HG03039 (cell line): ENCODE data around the gene MRPL21.
"Not testable (repeated sequence)": the region's sequence is repeated elsewhere in the genome, so short reads cannot be mapped to it uniquely, and the experiment has no call there.

ENCODE experiments used
- ATAC-seq: cut with Tn5 transposase; IDR thresholded peaks from one replicate; pipeline ENCODE4 v1.9.1; 2021; ENCODE audit warnings: mild to moderate bottlenecking, moderate library complexity; ENCODE audit not compliant: unreplicated experiment

The MRPL21 gene

GRCh38 chr11:68913188-68913587 is 9.6 kb upstream of the MRPL21 start:
- no peak for ATAC-seq

- ATAC-seq = no peak
Observed at GRCh38 chr11:68912254-68912653, 8.6 kb upstream of the MRPL21 start.

GRCh38 chr11:68911731-68912130 is 8.1 kb upstream of the MRPL21 start:
- ATAC-seq = no peak

- no peak for ATAC-seq
Observed at GRCh38 chr11:68910965-68911364, 7.3 kb upstream of the MRPL21 start.

GRCh38 chr11:68908273-68908672 is 4.6 kb upstream of the MRPL21 start:
- ATAC-seq = no peak

GRCh38 chr11:68905421-68906360 is 2.1 kb upstream of the MRPL21 start:
- no peak for ATAC-seq

GRCh38 chr11:68904248-68904847 is 716 bp upstream of the MRPL21 start:
- ATAC-seq = no peak

- no peak for ATAC-seq
Observed at GRCh38 chr11:68900835-68901381, 2.7 kb downstream of the MRPL21 start.

GRCh38 chr11:68897441-68897840 is 6.2 kb downstream of the MRPL21 start:
- no peak for ATAC-seq

GRCh38 chr11:68896171-68896959 is 7.3 kb downstream of the MRPL21 start:
- ATAC-seq = no peak

- no peak for ATAC-seq
Observed at GRCh38 chr11:68893282-68893681, 10.3 kb downstream of the MRPL21 start.

GRCh38 chr11:68892576-68892975 is 11.1 kb downstream of the MRPL21 start:
- ATAC-seq = no peak

- no peak for ATAC-seq
Observed at GRCh38 chr11:68891351-68891948, 12.2 kb downstream of the MRPL21 start.

- no peak for ATAC-seq
Observed at GRCh38 chr11:68890490-68891231, 13.0 kb downstream of the MRPL21 start.

GRCh38 chr11:68889948-68890446 is 13.6 kb downstream of the MRPL21 start:
- no peak for ATAC-seq

GRCh38 chr11:68884827-68885226 is 18.8 kb downstream of the MRPL21 start:
- not testable (repeated sequence) for ATAC-seq

GRCh38 chr11:68882391-68882790 is 21.2 kb downstream of the MRPL21 start:
- ATAC-seq = no peak

- no peak for ATAC-seq
Observed at GRCh38 chr11:68881320-68881719, 22.3 kb downstream of the MRPL21 start.

- no peak for ATAC-seq
Observed at GRCh38 chr11:68880851-68881250, 22.8 kb downstream of the MRPL21 start.

GRCh38 chr11:68878022-68878421 is 25.6 kb downstream of the MRPL21 start:
- ATAC-seq = no peak
